Measurements from ENCODE around the gene EPB41.
"Not testable (repeated sequence)": the region's sequence is repeated elsewhere in the genome, so short reads cannot be mapped to it uniquely, and the experiment has no call there.

EPB41 gene

GRCh38 chr1:29099286-29099685, 184.9 kb downstream of the EPB41 start:
- Histone ChIP-seq H3K4me3 (ENCODE audit: low read length) (no peak overlapping the region), H3K9me3 (ENCODE audit: insufficient read depth, low read length) (no peaks in the 10 kb centered on the region), H3K4me1 (ENCODE audit: low read length) (no peaks in the 10 kb centered on the region), H4K20me1 (ENCODE audit: insufficient read depth, low read length) (no peaks in the 10 kb centered on the region), H3K4me2 (ENCODE audit: low read length) (no peak overlapping the region), H3K9ac (ENCODE audit: low read length) (no peak overlapping the region), H3K36me3 (replicated peaks; ENCODE audit: low read depth, low read length) (peaks cover 4% of the 10 kb centered on the region), H3K27me3 (ENCODE audit: low read depth, low read length) (no peaks in the 10 kb centered on the region), H2AFZ (ENCODE audit: low read depth, low read length) (no peak overlapping the region), H3K79me2 (ENCODE audit: low read length) (no peaks in the 10 kb centered on the region), H3K27ac (ENCODE audit: low read length) (no peak overlapping the region)
- no peak for TF ChIP-seq CTCF (IDR thresholded peaks at IDR 0.05; ENCODE audit: low read depth, low read length)
- TF ChIP-seq EZH2phosphoT487 (IDR thresholded peaks at IDR 0.05; ENCODE audit: low read depth): no peak

- H3K4me1 ChIP-seq (ENCODE audit: low read length): no peaks in the 10 kb centered on the region
- no peak overlapping the region for H3K27ac ChIP-seq (ENCODE audit: low read length)
- no peak overlapping the region for H2AFZ ChIP-seq (ENCODE audit: low read depth, low read length)
- peaks cover 4% of the 10 kb centered on the region for H3K36me3 ChIP-seq (replicated peaks; ENCODE audit: low read depth, low read length)
- no peaks in the 10 kb centered on the region for H4K20me1 ChIP-seq (ENCODE audit: insufficient read depth, low read length)
- no peaks in the 10 kb centered on the region for H3K79me2 ChIP-seq (ENCODE audit: low read length)
- H3K4me3 ChIP-seq (ENCODE audit: low read length): no peak overlapping the region
- H3K9me3 ChIP-seq (ENCODE audit: insufficient read depth, low read length): no peaks in the 10 kb centered on the region
- TF ChIP-seq EZH2phosphoT487 (IDR thresholded peaks at IDR 0.05; ENCODE audit: low read depth): no peak
- no peak for TF ChIP-seq CTCF (IDR thresholded peaks at IDR 0.05; ENCODE audit: low read depth, low read length)
- H3K27me3 ChIP-seq (ENCODE audit: low read depth, low read length): no peaks in the 10 kb centered on the region
- no peak overlapping the region for H3K9ac ChIP-seq (ENCODE audit: low read length)
- no peak overlapping the region for H3K4me2 ChIP-seq (ENCODE audit: low read length)
Observed at GRCh38 chr1:29100487-29100886, 186.1 kb downstream of the EPB41 start.

- Histone ChIP-seq H4K20me1 (ENCODE audit: insufficient read depth, low read length) (no peaks in the 10 kb centered on the region), H3K27me3 (ENCODE audit: low read depth, low read length) (no peaks in the 10 kb centered on the region), H3K4me1 (ENCODE audit: low read length) (no peaks in the 10 kb centered on the region), H3K4me2 (ENCODE audit: low read length) (no peak overlapping the region), H2AFZ (ENCODE audit: low read depth, low read length) (no peak overlapping the region), H3K9ac (ENCODE audit: low read length) (no peak overlapping the region), H3K4me3 (ENCODE audit: low read length) (no peak overlapping the region), H3K9me3 (ENCODE audit: insufficient read depth, low read length) (no peaks in the 10 kb centered on the region), H3K79me2 (ENCODE audit: low read length) (no peaks in the 10 kb centered on the region), H3K36me3 (replicated peaks; ENCODE audit: low read depth, low read length) (no peaks in the 10 kb centered on the region), H3K27ac (ENCODE audit: low read length) (no peak overlapping the region)
- TF ChIP-seq EZH2phosphoT487 (IDR thresholded peaks at IDR 0.05; ENCODE audit: low read depth) (no peak), CTCF (IDR thresholded peaks at IDR 0.05; ENCODE audit: low read depth, low read length) (no peak)
Observed at GRCh38 chr1:29105822-29106221, 191.5 kb downstream of the EPB41 start.

GRCh38 chr1:29108041-29108440, 193.7 kb downstream of the EPB41 start:
- not testable (repeated sequence) for H3K27me3 ChIP-seq (ENCODE audit: low read depth, low read length); H3K79me2 ChIP-seq (ENCODE audit: low read length); H3K4me2 ChIP-seq (ENCODE audit: low read length); H3K4me3 ChIP-seq (ENCODE audit: low read length); H2AFZ ChIP-seq (ENCODE audit: low read depth, low read length); H4K20me1 ChIP-seq (ENCODE audit: insufficient read depth, low read length); H3K27ac ChIP-seq (ENCODE audit: low read length); H3K36me3 ChIP-seq (replicated peaks; ENCODE audit: low read depth, low read length); H3K4me1 ChIP-seq (ENCODE audit: low read length); H3K9ac ChIP-seq (ENCODE audit: low read length); H3K9me3 ChIP-seq (ENCODE audit: insufficient read depth, low read length)
